ENCODE data around the gene SORBS2. TPM values are rescaled to one million over a fixed set of nuclear protein-coding genes. Genes with fewer than 3 reads are reported as not detected.

The SORBS2 gene
- total RNA-seq, 1 donor from 2014 or later: 33.6 TPM

- TF ChIP-seq CTCF (IDR thresholded peaks at IDR 0.05): no peak
- Mint-ChIP-seq H3K27ac (ENCODE audit: unreplicated experiment) (no peak overlapping the region), H3K9me3 (ENCODE audit: unreplicated experiment) (no peaks in the 10 kb centered on the region), H3K4me1 (ENCODE audit: unreplicated experiment) (peaks cover 10% of the 10 kb centered on the region), H3K36me3 (ENCODE audit: unreplicated experiment) (peaks cover 10% of the 10 kb centered on the region), H3K27me3 (ENCODE audit: unreplicated experiment) (no peaks in the 10 kb centered on the region), H3K4me3 (ENCODE audit: unreplicated experiment) (no peak overlapping the region)
- DNase-seq (ENCODE audit: extremely low spot score, unreplicated experiment): no peak
Observed at GRCh38 chr4:185669288-185669687, 142.7 kb downstream of the SORBS2 start.

- TF ChIP-seq CTCF (IDR thresholded peaks at IDR 0.05): no peak
- Mint-ChIP-seq H3K27me3 (ENCODE audit: unreplicated experiment) (no peaks in the 10 kb centered on the region), H3K9me3 (ENCODE audit: unreplicated experiment) (no peaks in the 10 kb centered on the region), H3K36me3 (ENCODE audit: unreplicated experiment) (peaks cover 24% of the 10 kb centered on the region), H3K4me1 (ENCODE audit: unreplicated experiment) (no peaks in the 10 kb centered on the region), H3K27ac (ENCODE audit: unreplicated experiment) (no peak overlapping the region), H3K4me3 (ENCODE audit: unreplicated experiment) (no peak overlapping the region)
- no peak for DNase-seq (ENCODE audit: extremely low spot score, unreplicated experiment)
Observed at GRCh38 chr4:185666156-185666555, 145.8 kb downstream of the SORBS2 start.

- Mint-ChIP-seq H3K27me3 (ENCODE audit: unreplicated experiment) (no peaks in the 10 kb centered on the region), H3K4me1 (ENCODE audit: unreplicated experiment) (no peaks in the 10 kb centered on the region), H3K36me3 (ENCODE audit: unreplicated experiment) (peaks cover 24% of the 10 kb centered on the region), H3K9me3 (ENCODE audit: unreplicated experiment) (no peaks in the 10 kb centered on the region), H3K27ac (ENCODE audit: unreplicated experiment) (no peak overlapping the region), H3K4me3 (ENCODE audit: unreplicated experiment) (no peak overlapping the region)
- no peak for DNase-seq (ENCODE audit: extremely low spot score, unreplicated experiment)
- no peak for TF ChIP-seq CTCF (IDR thresholded peaks at IDR 0.05)
Observed at GRCh38 chr4:185665655-185666054, 146.3 kb downstream of the SORBS2 start.

GRCh38 chr4:185664481-185664880, 147.5 kb downstream of the SORBS2 start:
- no peak overlapping the region for H3K4me3 Mint-ChIP-seq (ENCODE audit: unreplicated experiment)
- H3K27ac Mint-ChIP-seq (ENCODE audit: unreplicated experiment): no peak overlapping the region
- no peak for DNase-seq (ENCODE audit: extremely low spot score, unreplicated experiment)

More at GRCh38 chr4:185664481-185664880, 147.5 kb downstream of the SORBS2 start:
- Mint-ChIP-seq H3K9me3 (ENCODE audit: unreplicated experiment) (no peaks in the 10 kb centered on the region), H3K4me1 (ENCODE audit: unreplicated experiment) (no peaks in the 10 kb centered on the region), H3K36me3 (ENCODE audit: unreplicated experiment) (peaks cover 25% of the 10 kb centered on the region), H3K27me3 (ENCODE audit: unreplicated experiment) (no peaks in the 10 kb centered on the region)
- TF ChIP-seq CTCF (IDR thresholded peaks at IDR 0.05): no peak

Data from osteocyte (in vitro differentiated cells).